Kidney capillary endothelial cell (primary cell): ENCODE data around the gene ACADSB.

Experiments
- DNase-seq: peaks from one replicate; pipeline ENCODE4 v3.0.0-alpha.2; 2018; ENCODE audit warnings: low spot score

ACADSB gene

DNA sequence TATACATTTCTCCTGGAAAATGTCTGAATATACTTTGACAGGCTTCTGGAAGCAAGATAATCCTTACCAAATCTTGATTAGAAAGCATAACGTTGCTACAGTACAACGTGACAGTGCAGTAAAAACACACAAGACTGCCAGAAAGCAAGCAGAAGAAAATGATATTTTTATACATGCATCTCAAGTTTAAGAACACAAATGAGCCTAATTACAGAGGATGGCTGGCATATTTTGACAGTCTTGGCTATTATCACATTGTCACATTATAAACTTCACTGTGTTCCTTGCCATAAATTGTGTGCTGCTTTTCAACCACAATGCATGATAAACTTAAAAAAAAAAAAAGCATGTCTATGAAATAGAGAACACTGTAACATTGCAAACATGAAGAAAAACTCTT lies 4.5 kb upstream of the ACADSB start:
- no peak for DNase-seq

DNA sequence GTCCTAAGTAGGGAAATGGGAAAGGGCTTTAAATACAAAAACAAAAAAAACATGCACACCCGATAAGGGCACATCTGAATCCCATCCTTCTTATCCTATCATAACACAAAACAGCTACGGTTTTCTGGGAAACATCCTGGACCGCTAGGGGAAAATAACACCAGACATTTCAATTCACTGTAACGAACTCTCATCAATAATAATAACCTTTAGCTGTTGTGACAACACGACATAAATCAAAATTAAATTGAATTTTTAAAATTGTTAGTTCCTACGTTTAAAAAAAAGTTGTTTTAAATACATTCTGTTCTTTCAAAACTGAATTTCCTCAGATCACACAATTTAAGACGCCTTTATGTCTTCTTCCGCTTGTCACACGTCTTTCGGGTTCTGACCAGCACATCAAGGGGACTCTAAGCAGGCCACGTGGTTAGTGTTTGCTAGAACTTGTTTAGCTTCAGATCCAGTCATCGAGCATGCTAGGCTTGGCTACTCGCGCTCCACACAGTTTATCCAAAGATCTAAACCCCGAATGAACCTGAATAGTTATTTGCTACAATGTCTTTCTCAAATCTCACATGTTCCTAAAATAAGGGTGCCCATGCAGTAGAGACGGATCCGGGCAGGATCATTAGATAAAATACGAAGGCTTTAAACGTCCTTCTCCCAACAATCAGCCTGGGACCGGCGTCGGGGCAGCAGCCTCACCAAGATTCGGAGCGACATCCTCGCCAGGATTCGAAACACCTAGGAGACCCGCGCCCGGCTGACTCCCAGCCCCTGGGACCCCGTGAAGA lies 1.1 kb upstream of the ACADSB start:
- peak; percentile 45 for DNase-seq

DNA sequence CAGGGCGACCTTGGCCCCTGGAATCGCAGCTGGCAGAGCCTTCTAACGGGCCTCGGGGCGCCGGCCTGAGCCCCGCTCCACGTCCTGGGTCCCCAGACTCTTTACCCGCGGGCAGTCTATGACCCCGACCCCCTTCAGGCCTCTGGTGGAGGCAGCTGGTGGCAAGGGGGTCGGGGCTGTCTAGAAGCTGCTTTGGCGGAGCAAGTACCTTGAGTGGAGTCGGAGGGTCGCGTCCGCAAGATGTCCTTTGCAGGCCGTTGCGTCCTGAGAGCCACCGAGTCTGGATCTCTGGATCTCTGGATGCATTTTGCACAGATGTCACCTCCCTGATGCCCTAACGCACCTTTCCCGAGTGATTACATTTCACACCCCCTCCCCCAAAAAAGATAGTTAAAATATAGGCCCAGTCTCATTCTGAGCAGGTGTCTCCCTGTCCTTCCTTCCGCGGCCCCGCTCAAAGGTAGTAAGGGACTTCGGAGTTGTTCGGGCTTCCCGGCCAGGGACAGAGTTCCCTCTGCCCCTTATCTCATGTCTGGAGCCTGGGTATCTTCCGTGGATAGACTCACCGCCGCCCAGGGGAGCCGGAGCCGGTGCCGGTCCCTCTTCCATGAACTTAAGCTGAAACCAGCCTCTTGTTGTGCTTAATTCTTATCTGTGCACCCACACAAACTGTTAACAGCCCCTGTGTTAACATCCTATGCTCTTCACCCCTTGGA lies 457 bp downstream of the ACADSB start:
- no peak for DNase-seq

DNA sequence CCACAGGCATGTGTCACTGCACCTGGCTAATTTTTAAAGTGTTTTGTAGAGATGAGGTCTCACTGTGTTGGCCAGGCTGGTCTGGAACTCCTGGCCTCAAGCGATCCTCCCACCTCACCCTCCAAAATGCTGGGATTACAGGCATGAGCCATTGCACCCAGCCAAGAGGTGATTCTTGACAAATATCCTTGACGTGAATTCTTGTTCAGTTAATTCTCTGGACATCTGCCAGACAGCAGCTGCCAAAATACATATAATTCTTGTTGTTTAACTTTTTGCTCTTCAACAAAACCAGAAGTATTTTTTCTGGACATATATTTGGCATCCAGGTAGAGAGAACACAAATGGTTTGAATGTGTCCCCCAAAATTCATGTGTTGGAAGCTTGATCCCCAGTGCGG lies 3.2 kb downstream of the ACADSB start:
- no peak for DNase-seq

DNA sequence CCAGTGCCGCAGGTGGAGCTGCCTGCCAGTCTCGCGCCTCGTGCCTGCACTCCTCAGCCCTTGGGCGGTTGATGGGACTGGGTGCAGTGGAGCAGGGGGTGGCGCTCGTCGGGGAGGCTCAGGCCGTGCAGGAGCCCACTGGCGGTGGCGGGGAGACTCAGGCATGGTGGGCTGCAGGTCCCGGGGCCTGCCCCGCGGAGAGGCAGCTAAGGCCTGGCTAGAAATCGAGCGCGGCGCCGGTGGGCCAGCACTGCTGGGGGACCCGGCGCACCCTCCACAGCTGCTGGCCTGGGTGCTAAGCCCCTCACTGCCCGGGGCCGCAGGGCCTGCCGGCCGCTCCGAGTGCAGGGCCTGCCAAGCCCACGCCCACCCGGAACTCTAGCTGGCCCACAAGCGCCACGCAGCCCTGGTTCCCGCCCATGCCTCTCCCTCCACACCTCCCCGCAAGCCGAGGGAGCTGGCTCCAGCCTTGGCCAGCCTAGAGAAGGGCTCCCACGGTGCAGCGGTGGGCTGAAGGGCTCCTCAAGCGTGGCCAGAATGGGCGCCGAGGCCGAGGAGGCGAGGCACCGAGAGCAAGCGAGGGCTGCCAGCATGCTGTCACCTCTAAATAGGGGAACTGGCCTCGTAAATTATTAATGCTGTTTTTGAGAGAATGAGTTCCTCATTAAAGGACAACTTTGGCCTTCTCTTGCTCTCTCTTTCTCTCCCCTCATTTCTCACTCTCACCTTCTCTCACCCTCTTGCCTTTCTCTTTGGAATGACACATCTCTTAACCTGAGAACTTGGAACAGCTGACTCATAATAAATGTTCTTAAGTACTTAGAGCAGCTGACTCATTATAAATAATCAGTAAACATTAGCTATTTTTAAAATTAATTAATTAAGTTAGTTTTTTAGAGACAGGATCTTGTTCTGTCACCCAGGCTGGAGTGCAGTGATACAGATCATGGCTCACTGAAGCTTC lies 4.9 kb downstream of the ACADSB start:
- no peak for DNase-seq

DNA sequence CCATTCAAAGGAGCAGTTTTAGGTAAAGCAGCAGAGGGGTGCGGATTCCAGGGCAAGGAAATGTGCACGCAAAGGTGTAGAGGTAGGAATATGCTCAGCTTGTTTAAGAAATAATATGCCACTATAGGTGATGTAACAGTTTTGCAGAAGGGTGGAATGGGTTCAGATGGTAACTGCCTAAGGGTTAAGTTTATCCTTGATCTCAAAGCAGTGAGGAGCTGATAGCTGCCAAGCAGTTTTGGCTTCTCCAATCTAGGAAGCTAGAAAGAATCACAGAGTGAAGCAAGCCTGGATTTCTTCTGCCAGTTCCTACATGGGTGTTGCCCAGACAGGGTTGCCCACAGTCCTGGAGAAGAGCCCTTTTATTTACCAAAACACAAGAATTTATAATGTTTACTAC lies 6.0 kb downstream of the ACADSB start:
- DNase-seq: no peak

DNA sequence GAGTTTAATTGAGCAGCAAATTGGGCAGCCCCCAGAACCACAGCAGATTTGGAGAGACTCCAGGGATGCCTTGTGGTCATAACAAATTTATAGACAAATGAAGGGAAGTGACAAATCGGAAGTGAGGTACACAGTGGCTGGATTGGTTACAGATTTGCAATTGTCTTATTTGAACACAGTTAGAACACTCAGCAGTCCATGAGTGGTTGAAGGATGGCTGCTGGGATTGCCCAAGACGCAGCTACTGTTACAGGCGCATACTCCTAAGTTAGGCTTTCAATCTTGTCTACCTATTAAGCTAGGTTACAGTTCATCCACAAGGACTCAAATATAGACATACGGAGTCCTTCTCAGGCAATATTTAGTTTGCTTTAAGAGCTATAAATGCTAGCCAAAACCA lies 7.4 kb downstream of the ACADSB start:
- DNase-seq: no peak

DNA sequence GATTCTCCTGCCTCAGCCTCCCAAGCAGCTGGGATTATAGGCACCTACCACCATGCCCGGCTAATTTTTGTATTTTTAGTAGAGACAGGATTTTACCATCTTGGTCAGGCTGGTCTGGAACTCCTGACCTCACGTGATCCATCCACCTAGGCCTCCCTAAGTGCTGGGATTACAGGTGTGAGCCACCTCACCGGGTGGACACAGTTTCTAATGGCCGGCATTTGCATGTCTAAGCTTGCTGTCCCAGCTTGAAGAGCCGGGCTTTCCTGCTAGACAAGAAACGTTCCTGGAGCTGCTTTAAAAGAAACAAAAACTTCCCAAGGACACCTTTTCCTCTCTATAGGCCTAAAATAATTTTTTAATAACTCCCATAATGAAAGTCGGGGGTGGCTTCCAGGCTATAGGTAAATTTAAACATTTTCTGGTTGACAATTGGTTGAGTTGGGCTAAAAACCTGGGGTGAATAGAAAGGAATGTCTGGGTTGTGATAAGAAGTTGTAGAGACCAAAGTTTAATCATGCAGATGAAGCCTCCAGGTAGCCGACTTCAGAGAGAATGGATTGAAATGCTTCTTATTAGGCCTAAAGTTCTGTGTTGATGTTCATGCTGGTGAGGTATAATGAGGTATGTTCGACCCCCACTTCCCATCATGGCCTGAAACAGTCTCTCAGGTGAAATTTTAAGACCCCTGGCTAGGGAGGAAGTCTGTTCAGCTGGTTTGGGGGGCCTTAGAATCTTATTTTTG lies 8.8 kb downstream of the ACADSB start:
- no peak for DNase-seq

DNA sequence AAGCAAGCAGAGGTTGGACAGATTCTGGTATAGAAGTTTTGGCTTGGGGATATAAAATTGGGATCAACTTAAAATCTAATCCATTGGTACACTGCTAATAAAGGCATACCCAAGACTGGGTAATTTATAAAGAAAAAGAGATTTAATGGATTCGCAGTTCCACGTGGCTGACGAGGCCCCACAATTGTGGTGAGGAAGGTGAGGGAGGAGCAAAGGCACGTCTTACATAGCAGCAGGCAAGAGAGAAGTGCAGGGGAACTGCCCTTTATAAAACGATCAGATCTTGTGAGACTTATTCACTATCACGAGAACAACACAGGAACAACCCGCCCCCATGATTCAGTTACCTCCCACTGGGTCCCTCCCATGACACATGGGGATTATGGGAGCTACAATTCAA lies 9.7 kb downstream of the ACADSB start:
- no peak for DNase-seq

DNA sequence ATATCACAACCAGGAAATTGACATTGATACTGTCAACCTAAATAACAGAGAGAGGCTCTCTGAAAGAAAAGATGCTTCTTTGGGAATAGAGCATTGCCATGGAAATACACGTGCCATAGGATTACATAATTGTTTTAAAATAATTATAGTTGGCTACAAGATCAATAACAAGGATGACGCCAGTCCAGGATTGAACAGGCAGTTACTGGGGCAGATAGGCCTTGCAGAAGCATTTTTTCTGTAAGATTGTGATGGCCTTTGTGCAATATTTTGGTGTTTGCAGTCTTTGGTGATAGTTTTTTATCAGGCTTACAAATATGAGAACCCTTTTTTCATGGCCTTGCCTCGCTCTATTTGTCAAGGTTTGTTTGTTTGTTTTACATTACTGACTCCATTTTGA lies 10.5 kb downstream of the ACADSB start:
- no peak for DNase-seq

DNA sequence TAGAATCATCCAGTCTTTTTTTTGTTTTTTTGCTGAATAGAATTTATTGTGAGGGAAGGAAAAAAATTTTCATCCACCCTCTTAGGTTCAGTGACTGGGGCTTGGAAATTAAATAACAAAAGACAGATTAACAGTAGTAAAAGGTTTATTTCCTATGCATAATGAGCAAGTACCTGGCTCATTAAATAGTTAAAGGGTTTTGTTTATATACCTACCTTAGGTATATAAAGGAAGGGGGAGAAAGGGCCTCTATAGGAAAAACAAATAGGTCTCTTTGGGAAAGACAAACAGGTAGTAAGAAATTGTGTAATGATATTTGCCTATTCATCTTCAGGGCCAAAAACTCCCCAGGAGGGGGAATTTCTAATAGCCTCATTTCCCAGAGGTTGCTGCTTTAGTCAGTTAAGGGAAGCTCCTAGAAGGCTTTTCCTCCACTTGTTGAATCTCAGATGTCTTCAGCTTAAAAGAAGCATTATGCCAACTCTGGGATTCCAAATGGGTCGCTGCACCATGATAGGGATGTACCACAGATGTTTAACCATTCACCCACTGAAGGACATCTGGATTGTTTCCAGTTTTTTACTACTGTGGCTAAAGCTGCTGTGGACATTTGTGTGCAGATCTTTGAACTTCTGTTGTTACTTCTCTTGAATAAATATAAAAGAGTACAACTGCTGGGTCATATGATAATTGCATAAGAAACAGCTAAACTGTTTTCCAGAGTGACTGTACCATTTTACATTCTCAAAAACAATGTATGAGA lies 11.3 kb downstream of the ACADSB start:
- no peak for DNase-seq

DNA sequence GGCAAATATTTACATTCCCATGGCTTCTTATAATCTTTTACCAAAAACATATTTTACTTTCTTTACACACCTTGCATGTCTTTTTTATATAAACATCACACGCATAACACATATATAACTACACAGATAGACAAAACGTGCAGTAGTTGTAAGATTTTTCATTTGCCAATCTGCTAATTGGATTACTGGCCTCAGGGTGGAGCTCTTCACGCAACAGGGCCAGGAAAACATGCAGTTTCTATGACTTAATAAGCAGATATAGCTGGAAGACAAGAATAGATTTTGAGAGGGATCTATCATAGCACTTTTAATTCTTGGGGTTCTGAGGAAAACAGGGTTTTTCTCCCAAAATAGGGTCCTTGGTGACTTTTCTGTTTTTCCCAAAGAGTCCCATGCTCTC lies 12.7 kb downstream of the ACADSB start:
- DNase-seq: no peak

DNA sequence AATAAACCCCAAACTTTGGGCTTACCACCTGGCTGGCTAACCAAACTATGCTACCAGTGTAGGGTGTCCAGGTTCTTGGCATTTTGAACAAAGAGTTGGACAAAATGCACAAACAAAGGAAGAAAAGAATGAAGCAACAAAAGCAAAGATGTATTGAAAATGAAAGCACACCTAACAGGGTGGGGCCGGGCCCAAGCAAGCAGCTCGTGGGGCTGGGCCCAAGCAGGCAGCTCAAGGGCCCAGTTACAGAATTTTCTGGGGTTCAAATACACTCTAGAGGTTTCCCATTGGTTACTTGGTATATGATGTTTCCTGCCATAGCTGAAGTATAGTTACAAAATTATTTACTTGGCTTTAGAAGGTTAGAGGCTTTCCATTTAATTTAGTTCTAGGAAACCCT lies 15.7 kb downstream of the ACADSB start:
- DNase-seq: no peak

DNA sequence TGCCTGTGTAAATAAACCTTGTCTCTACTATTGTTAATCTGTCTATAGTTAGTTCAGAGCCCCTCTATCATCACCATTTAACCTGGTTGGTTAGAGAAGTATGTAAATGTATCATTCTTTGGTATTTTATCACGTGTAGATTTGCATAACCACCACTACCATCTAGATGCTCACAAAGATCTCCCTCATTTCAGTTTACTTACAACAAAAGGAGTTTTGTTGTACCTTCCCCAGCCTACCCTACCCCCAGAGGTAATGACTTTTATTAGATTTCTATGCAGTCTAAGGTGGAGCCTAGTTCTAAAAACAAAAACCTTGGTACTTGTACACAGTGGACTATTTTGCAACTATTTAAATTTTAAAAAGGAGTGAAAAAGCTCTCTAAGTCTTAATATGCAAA lies 17.5 kb downstream of the ACADSB start:
- DNase-seq: no peak

DNA sequence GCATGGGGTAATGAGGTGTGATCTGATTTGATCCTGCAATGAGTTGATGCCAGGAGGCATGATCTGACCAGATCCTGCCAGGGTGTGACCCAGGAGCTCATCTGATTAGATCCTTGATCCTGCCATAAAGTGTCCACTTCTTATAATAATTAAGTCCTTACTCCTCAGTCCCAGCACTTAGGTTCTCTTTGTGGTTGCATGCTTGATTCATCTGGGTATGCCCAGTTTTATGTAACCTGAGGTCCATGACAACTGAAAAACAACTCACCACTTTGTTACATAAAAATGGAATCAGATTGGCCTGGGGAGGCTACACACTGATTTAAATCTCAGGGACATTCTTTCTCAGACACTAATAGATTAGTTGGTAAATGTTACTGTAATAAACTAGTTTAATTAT lies 19.1 kb downstream of the ACADSB start:
- no peak for DNase-seq

DNA sequence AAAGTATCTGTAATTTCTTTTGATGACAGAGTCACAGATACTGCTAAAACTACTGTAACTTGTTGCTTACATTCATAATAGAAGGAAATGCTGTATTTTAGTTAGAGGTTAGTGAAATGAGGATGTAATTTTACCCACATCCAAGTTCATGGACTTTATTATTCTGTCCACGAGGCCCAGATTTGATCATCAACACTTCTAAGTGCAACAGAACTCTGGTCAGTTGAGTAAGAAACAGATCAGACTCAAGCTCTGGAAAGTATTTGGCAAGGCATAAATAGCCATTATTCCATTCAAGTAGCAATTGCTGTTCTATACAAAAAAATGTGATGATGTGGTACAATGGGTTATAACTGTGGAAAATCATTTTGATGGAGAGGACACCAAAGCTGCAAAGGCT lies 22.3 kb downstream of the ACADSB start:
- no peak for DNase-seq

DNA sequence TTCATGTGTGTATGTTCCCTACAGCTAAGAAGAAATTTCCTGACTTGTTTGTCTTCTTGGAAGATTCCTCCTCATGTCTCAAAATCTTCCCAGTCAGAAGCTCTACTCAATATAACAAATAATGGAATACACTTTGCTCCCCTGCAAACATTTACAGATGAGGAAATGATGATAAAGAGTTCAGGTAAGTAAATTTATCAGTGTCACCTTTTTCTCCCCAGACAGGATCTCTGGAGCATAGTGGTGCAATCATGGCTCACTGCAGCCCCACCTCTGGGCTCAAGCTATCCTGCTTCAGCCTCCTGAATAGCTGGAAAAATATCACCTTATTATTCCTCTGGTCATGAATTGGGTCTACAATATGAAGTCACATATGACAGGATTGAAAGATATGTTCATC lies 25.5 kb downstream of the ACADSB start:
- no peak for DNase-seq

DNA sequence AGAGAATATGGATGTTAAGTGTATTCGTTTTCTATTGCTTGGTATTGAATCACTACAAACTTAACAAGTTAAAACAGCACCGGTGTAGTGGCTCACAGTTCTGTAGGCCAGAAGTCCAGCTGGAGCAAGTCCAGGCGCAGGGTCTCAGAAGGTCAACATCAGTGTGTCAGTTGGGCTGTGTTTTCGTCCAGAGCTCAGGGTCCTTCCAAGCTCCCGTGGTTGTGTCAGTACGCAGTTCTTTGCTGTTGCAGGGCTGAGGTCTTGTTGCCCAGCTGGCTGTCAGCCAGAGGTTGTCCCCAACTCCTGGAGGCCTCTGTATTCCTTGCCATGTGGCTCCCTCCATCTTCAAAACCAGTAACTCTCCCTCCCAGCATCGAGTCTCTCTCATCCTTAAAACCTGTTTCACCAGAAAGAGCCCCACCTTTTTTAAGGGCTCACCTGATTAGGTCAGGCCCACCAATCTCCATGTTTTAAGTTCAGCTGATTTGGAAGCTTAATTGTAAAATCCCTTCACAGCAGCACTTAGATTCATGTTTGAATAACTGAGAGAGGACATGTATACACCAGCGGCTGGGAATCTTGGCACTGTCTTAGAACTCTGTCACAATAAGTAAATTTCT lies 26.8 kb downstream of the ACADSB start:
- no peak for DNase-seq

DNA sequence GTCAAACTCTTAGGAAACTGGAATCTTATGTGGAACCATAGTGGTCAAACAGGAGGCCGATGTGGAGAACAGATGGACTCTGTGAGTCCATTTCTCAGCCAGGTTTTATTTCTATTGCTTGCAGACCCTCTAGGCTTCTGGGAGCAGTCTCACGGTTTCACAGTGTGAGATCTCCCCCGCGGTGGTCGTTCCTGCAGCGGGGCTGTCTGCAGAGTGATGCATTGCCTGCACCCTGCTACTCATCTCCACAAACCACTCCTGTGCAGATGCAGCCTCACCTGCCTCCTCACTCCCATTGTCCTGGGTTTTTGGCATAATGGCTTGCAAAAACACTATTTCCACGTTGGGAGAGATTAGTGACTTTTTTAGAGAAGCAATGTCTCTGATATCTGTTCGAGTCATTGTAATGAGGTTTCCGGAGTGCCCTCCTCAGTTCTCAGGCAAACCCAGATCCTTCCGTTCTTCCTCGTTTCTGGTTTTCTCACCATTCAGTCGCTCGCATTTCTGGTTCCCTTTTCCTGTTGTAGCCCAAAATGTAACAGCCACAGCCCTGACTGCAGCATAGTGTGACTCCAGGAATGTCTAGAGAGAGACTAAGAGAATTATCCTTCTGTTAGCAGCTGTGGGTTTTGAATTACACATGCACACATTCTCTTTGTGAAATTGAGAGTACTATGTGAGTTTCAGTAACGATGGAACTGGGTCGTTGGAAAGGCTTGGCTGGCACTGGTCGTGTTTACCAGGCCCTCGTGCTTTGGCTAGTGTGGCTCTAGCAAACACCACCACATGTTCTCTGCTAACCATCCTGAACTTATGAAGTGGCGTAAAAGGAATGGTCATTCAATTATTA lies 30.2 kb downstream of the ACADSB start:
- no peak for DNase-seq

DNA sequence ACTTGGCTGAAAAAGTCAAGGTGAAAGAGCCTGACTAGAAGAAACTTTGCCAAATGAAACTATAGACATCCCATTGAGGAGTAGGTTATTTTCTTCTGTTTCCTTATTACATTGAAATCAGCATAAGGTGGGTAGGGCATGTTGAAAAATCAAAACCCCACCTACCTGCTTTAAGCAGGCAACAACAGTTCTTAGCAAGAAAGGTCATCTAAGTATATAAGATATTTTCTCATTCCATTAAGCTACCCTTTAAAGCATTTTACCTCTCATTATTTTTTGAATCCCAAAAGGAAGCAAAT lies 30.8 kb downstream of the ACADSB start:
- no peak for DNase-seq
